Activated naive CD8-positive, alpha-beta T cell treated with anti-CD3 and anti-CD28 coated beads for 36 hours (primary cell): ENCODE data around the gene OTOP3. TPM values are rescaled to one million over a fixed set of nuclear protein-coding genes. Genes with fewer than 3 reads are reported as not detected.

Experiments
- DNase-seq: peaks from one replicate; pipeline ENCODE4 v3.0.0; 2021
- H3K27ac Mint-ChIP-seq: one replicate; pipeline ENCODE4 v1.8.0; 2022; ENCODE audit warnings: mild to moderate bottlenecking, moderate library complexity, mixed read lengths
- H3K27me3 Mint-ChIP-seq: one replicate; pipeline ENCODE4 v1.8.0; 2022; ENCODE audit warnings: mild to moderate bottlenecking, mixed read lengths
- H3K36me3 Mint-ChIP-seq: one replicate; pipeline ENCODE4 v1.8.0; 2021; ENCODE audit warnings: mild to moderate bottlenecking, mixed read lengths
- H3K4me1 Mint-ChIP-seq: one replicate; pipeline ENCODE4 v1.8.0; 2021; ENCODE audit warnings: mixed read lengths
- H3K4me3 Mint-ChIP-seq: one replicate; pipeline ENCODE4 v1.8.0; 2022; ENCODE audit warnings: mild to moderate bottlenecking, moderate library complexity, mixed read lengths
- H3K9me3 Mint-ChIP-seq: one replicate; pipeline ENCODE4 v1.8.0; 2022; ENCODE audit warnings: mixed read lengths
- total RNA-seq, 2 experiments: library from RNA; stranded (reverse); gene quantifications; one replicate each; pipeline ENCODE4 v1.2.3, GENCODE V29; 2021

The OTOP3 gene
- not detected for total RNA-seq

DNA sequence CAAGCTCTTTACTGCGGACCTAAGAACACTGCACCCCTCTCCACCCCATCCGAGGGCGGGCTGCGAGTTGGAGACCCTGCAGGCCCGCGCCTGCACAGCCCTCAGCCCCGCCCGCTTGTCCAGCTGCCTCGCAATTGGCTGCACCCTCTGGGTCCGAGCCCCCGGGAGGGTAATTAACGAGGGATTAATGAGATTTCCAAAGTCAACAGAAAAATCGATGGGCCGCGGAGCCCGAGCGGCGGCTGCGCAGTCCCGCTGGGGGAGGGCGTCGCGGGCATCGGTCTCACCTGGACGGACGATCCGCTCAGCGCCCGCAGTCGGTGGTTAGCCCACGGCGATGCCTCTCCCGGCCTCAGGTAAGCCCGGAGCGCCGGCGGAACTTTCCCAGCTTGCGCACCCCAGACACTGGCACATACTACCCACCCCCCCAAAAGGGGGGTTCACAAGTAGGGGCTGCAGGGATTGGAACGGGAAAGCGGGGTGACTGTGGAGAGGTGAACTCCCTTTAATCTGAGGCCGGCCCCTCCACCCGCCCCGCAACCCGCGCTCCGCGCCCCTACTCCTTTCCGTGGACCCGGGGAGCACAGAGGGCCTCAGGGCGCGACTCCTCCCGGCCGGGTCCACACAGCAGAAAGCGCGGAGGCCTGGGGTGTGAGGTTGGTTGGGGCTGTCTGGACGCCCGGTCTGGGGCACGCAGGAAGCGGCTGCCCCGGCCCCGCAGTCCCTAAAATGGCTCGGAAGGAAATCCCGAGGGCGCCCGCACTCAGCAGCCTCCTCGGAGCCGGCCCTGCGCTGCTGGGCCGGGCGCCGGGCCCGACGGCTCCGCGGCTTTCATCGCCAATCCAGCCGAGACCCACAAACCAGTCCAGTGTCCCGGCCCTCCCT, at the start of gene OTOP3:
TSS of gene OTOP3 (plus strand) at position 314 of the 885 bp plus-strand sequence. CDS start at position 338, 24 bp downstream.
- Mint-ChIP-seq H3K4me1 (no peaks in the 10 kb centered on the region), H3K27me3 (peaks cover 69% of the 10 kb centered on the region), H3K4me3 (no peak within 1 kb of the TSS), H3K9me3 (no peaks in the 10 kb centered on the region), H3K36me3 (no peaks in the 10 kb centered on the region), H3K27ac (no peak within 1 kb of the TSS)
- no peak for DNase-seq

GRCh38 chr17:74888469-74888868, 47.2 kb upstream of the OTOP3 start:
- Mint-ChIP-seq H3K9me3 (no peaks in the 10 kb centered on the region), H3K27ac (no peak overlapping the region), H3K27me3 (peaks cover 35% of the 10 kb centered on the region), H3K36me3 (no peaks in the 10 kb centered on the region), H3K4me1 (no peaks in the 10 kb centered on the region), H3K4me3 (no peak overlapping the region)
- no peak for DNase-seq

- no peak for DNase-seq
- Mint-ChIP-seq H3K4me3 (no peak overlapping the region), H3K36me3 (no peaks in the 10 kb centered on the region), H3K27me3 (peaks cover 51% of the 10 kb centered on the region), H3K9me3 (no peaks in the 10 kb centered on the region), H3K27ac (no peak overlapping the region), H3K4me1 (peaks cover 2% of the 10 kb centered on the region)
These were observed 45.1 kb upstream of the OTOP3 start for GRCh38 chr17:74890554-74890953.

DNA sequence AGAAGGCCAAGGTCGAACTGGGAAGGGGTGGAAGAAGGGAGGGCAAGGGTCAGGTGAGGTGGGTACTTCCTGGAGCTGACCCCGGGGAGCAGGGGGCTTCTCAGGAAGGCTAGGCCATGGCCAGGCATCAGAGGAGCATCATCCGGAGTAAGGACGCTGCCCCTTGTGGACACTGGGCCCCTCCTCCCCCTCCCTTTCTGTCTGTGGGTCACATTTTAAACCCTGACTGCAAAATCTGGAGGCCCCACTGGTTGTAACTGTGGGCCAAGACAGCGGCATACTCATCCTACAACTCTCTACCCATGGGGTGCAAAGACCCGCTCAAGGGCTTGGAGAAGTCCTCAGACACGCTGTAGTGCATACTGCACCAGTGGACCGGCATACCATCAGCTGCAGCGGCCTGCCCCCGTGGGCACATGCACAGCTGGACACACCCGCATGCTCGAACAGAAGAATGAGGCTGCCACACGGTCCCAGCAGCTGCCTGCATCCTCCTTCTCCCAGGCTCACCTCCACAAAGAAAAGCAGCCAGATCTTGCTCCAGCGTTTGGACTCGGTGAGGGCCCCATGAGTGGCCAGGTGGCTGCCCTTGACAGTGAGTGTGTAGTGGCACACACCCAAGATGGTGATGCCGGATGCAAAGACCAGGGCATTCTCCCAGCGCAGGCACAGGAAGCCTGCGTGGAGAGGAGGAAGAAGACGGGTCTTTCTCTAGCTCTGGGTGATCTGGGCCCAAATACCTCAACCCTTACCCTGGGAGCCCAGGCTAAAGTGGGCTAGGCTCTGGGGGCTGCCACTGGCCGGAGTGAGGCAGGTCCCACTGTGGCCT, 43.5 kb upstream of the OTOP3 start:
- Mint-ChIP-seq H3K27ac (no peak overlapping the region), H3K4me1 (peaks cover 2% of the 10 kb centered on the region), H3K27me3 (peaks cover 56% of the 10 kb centered on the region), H3K4me3 (no peak overlapping the region), H3K9me3 (no peaks in the 10 kb centered on the region), H3K36me3 (no peaks in the 10 kb centered on the region)
- DNase-seq: no peak

- peaks cover 54% of the 10 kb centered on the region for H3K27me3 Mint-ChIP-seq
- no peaks in the 10 kb centered on the region for H3K9me3 Mint-ChIP-seq
- peak within 1 kb of the TSS; percentile 48 for H3K4me3 Mint-ChIP-seq
- no peak within 1 kb of the TSS for H3K27ac Mint-ChIP-seq
- peaks cover 2% of the 10 kb centered on the region for H3K4me1 Mint-ChIP-seq
- DNase-seq: peak; percentile 15
- H3K36me3 Mint-ChIP-seq: no peaks in the 10 kb centered on the region
These were observed 42.5 kb upstream of the OTOP3 start, which contains the start of gene FADS6 for GRCh38 chr17:74892974-74893911. Gene FADS6 (minus strand): TSS chr17:74893633. CDS start chr17:74893595, 38 bp downstream.

DNA sequence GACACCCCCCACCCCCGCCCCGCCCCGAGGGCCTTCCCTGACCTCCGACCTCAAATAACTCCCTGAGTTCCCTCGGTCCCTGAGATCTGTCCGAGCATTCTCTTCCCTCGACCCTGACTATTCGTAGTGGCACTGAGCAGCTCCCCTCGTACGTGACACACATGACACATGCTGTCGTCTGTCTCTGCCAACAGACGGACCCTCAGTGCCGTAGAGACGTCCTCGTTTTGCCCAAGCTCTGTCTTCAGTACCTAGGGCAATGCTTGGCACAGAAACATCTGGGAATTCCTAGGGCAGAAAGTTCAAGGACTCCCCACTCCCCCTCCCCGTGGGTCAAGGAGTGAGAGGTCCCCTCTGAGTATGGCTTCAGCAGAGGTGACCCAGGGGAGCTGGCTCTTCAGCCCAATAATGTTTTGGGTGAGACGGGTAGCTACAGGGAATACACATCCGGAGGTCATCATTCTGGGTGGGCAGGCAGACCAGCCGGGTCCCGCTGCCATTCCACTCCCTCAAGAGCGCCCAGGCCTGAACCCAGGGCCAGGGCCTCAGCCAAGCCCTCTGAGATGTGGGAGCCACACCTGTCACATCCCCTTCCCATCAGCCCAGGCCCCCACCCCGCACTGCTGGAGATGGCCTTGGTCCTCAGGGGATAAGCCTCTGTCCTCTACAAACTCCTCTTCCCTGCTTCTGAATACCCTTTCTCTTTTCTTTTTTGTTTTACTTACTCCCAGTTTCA, 41.6 kb upstream of the OTOP3 start:
- no peaks in the 10 kb centered on the region for H3K9me3 Mint-ChIP-seq
- H3K27ac Mint-ChIP-seq: no peak overlapping the region
- peaks cover 2% of the 10 kb centered on the region for H3K4me1 Mint-ChIP-seq
- DNase-seq: no peak
- H3K27me3 Mint-ChIP-seq: peaks cover 54% of the 10 kb centered on the region
- peak overlapping the region; percentile 48 for H3K4me3 Mint-ChIP-seq
- no peaks in the 10 kb centered on the region for H3K36me3 Mint-ChIP-seq

DNA sequence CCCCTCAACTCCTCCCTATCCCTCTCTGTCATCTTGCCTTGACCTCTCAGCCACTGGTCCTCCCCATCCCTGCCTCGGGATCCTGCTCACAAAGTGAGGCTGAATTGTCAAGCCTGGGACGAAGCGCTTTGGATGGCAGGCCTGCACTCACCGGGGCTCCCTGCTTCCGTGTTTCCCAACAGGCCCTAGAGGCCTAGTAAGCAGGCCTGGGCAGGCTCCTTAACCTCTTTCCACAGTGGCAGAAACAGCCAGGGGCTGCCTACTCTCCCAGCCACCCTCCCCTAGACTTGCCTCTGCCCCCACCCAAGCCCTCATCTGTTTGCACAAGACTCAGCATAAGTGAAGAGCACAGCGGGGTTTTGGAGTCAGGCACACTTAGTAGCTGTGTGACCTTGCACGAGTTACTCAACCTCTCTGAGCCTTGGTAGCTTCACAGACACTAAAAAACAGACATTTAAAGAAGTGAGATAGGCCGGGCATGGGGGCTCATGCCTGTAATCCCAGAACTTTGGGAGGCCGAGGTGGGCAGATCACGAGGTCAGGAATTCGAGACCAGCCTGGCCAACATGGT, 37.2 kb upstream of the OTOP3 start:
- no peak overlapping the region for H3K4me3 Mint-ChIP-seq
- DNase-seq: no peak
- no peaks in the 10 kb centered on the region for H3K36me3 Mint-ChIP-seq
- H3K27me3 Mint-ChIP-seq: peaks cover 40% of the 10 kb centered on the region
- H3K27ac Mint-ChIP-seq: no peak overlapping the region
- H3K9me3 Mint-ChIP-seq: no peaks in the 10 kb centered on the region
- H3K4me1 Mint-ChIP-seq: peaks cover 2% of the 10 kb centered on the region

DNA sequence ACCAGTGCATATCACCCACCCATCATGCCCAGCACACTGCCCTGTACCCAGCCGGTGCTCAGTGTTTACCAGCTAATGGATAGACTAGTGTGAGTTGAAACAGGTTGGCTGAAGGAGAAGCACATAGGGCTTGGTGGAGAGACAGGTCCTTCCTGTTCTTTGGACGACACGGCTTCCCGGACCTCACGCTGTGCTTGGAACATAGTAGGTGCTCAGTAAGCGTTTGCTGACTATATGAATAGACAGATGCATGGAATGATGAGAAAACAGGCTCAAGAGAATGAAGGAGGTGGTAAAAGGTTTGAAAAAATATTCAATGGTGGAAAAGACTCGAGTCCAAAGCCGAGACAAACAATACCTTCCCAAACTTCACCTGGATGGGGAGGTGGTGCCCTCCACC, 35.5 kb upstream of the OTOP3 start:
- no peaks in the 10 kb centered on the region for H3K36me3 Mint-ChIP-seq
- no peak for DNase-seq
- H3K27ac Mint-ChIP-seq: no peak overlapping the region
- H3K27me3 Mint-ChIP-seq: peaks cover 30% of the 10 kb centered on the region
- H3K9me3 Mint-ChIP-seq: no peaks in the 10 kb centered on the region
- peaks cover 3% of the 10 kb centered on the region for H3K4me1 Mint-ChIP-seq
- no peak overlapping the region for H3K4me3 Mint-ChIP-seq

DNA sequence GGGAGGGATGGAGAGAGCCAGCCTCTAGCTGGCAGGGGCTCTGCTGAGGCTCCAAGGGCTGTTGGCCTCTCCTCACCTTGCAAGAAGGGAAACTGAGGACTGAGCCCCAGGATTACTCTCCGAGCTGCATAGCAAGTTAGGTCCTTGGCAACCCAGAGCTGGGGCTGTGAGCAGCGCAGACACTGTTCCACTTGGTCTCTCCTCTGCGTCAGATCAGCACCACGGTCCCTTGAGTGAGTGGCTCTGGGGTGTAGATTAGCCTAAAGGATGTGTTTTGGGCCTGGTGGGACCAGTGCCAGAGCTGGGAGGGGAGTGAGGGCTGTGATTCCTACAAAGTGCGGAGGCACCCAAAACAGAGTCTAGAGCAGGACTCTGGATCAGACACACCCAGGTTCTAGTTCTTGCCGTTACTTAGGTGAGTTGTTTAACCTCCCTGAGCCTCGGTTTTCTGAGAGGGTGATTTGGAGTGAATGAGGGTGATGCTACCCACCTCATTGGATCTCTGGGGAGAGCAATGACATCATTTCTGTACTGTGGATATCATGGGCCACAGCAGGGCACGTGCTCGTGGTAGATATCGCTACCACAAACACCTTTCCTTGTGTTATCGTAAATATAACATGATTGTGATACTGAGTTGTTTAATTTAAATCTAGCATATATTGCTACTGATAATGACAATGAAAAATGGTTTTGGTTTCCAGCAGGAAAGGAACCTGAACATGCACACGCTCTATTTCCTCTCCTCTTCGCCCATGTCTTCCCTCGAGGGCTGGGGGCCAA, 34.2 kb upstream of the OTOP3 start:
- Mint-ChIP-seq H3K9me3 (no peaks in the 10 kb centered on the region), H3K27ac (no peak overlapping the region), H3K36me3 (no peaks in the 10 kb centered on the region), H3K27me3 (peaks cover 18% of the 10 kb centered on the region), H3K4me1 (peaks cover 5% of the 10 kb centered on the region), H3K4me3 (no peak overlapping the region)
- no peak for DNase-seq

- no peaks in the 10 kb centered on the region for H3K9me3 Mint-ChIP-seq
- no peak overlapping the region for H3K4me3 Mint-ChIP-seq
- no peaks in the 10 kb centered on the region for H3K36me3 Mint-ChIP-seq
- H3K27me3 Mint-ChIP-seq: peaks cover 18% of the 10 kb centered on the region
- no peak for DNase-seq
- H3K4me1 Mint-ChIP-seq: peaks cover 5% of the 10 kb centered on the region
- H3K27ac Mint-ChIP-seq: no peak overlapping the region
These were observed 32.7 kb upstream of the OTOP3 start for GRCh38 chr17:74903034-74903433.

- no peaks in the 10 kb centered on the region for H3K9me3 Mint-ChIP-seq
- H3K4me1 Mint-ChIP-seq: peaks cover 5% of the 10 kb centered on the region
- no peak for DNase-seq
- peaks cover 18% of the 10 kb centered on the region for H3K27me3 Mint-ChIP-seq
- H3K4me3 Mint-ChIP-seq: no peak overlapping the region
- H3K27ac Mint-ChIP-seq: no peak overlapping the region
- no peaks in the 10 kb centered on the region for H3K36me3 Mint-ChIP-seq
These were observed 32.0 kb upstream of the OTOP3 start for GRCh38 chr17:74903671-74904070.

- peaks cover 5% of the 10 kb centered on the region for H3K4me1 Mint-ChIP-seq
- H3K27me3 Mint-ChIP-seq: peaks cover 18% of the 10 kb centered on the region
- DNase-seq: no peak
- H3K4me3 Mint-ChIP-seq: no peak overlapping the region
- H3K9me3 Mint-ChIP-seq: no peaks in the 10 kb centered on the region
- H3K36me3 Mint-ChIP-seq: no peaks in the 10 kb centered on the region
- H3K27ac Mint-ChIP-seq: no peak overlapping the region
These were observed 30.9 kb upstream of the OTOP3 start for GRCh38 chr17:74904687-74905409.
